ENCODE results near the gene CPA2.

Gene CPA2

GRCh38 chr7:130279906-130280305 is 13.2 kb downstream of the CPA2 start:
- no peak for DNase-seq (ENCODE audit: low spot score)

GRCh38 chr7:130281260-130281659 is 14.6 kb downstream of the CPA2 start:
- DNase-seq (ENCODE audit: low spot score): no peak

- no peak for DNase-seq (ENCODE audit: low spot score)
Observed at GRCh38 chr7:130286881-130287280, 20.2 kb downstream of the CPA2 start.

- DNase-seq (ENCODE audit: low spot score): no peak
Observed at GRCh38 chr7:130288168-130288567, 21.5 kb downstream of the CPA2 start.

- DNase-seq (ENCODE audit: low spot score): no peak
Observed at GRCh38 chr7:130288829-130289228, 22.2 kb downstream of the CPA2 start.

- no peak for DNase-seq (ENCODE audit: low spot score)
Observed at GRCh38 chr7:130289478-130289877, 22.8 kb downstream of the CPA2 start.

GRCh38 chr7:130290745-130291144 is 24.1 kb downstream of the CPA2 start:
- DNase-seq (ENCODE audit: low spot score): no peak

GRCh38 chr7:130292682-130293257 is 26.1 kb downstream of the CPA2 start, which contains the start of gene CPA4:
CPA4 (plus strand) TSS chr7:130293161; CDS start chr7:130293181, 20 bp downstream.
- DNase-seq (ENCODE audit: low spot score): peak; percentile 71

GRCh38 chr7:130293521-130293920 is 26.9 kb downstream of the CPA2 start:
- DNase-seq (ENCODE audit: low spot score): no peak

GRCh38 chr7:130294314-130294713 is 27.7 kb downstream of the CPA2 start:
- no peak for DNase-seq (ENCODE audit: low spot score)

GRCh38 chr7:130296221-130296951 is 29.7 kb downstream of the CPA2 start:
- no peak for DNase-seq (ENCODE audit: low spot score)

GRCh38 chr7:130297628-130298543 is 31.2 kb downstream of the CPA2 start:
- no peak for DNase-seq (ENCODE audit: low spot score)

GRCh38 chr7:130298544-130299326 is 32.1 kb downstream of the CPA2 start:
- no peak for DNase-seq (ENCODE audit: low spot score)

- peak; percentile 90 for DNase-seq (ENCODE audit: low spot score)
Observed at GRCh38 chr7:130299866-130300265, 33.2 kb downstream of the CPA2 start.

- DNase-seq (ENCODE audit: low spot score): no peak
Observed at GRCh38 chr7:130301501-130302020, 34.9 kb downstream of the CPA2 start.

GRCh38 chr7:130302649-130303048 is 36.0 kb downstream of the CPA2 start:
- no peak for DNase-seq (ENCODE audit: low spot score)

GRCh38 chr7:130303127-130303526 is 36.5 kb downstream of the CPA2 start:
- DNase-seq (ENCODE audit: low spot score): no peak

GRCh38 chr7:130303551-130303950 is 36.9 kb downstream of the CPA2 start:
- DNase-seq (ENCODE audit: low spot score): no peak

GRCh38 chr7:130303982-130304381 is 37.3 kb downstream of the CPA2 start:
- no peak for DNase-seq (ENCODE audit: low spot score)

GRCh38 chr7:130304878-130305277 is 38.2 kb downstream of the CPA2 start:
- no peak for DNase-seq (ENCODE audit: low spot score)

GRCh38 chr7:130305433-130306042 is 38.9 kb downstream of the CPA2 start:
- no peak for DNase-seq (ENCODE audit: low spot score)

All from COLO829 (cell line).